ENCODE results near the gene SSBP4.
A peak's percentile ranks its signal among the peaks of the same experiment; 100 is the strongest.

Gene SSBP4

DNA sequence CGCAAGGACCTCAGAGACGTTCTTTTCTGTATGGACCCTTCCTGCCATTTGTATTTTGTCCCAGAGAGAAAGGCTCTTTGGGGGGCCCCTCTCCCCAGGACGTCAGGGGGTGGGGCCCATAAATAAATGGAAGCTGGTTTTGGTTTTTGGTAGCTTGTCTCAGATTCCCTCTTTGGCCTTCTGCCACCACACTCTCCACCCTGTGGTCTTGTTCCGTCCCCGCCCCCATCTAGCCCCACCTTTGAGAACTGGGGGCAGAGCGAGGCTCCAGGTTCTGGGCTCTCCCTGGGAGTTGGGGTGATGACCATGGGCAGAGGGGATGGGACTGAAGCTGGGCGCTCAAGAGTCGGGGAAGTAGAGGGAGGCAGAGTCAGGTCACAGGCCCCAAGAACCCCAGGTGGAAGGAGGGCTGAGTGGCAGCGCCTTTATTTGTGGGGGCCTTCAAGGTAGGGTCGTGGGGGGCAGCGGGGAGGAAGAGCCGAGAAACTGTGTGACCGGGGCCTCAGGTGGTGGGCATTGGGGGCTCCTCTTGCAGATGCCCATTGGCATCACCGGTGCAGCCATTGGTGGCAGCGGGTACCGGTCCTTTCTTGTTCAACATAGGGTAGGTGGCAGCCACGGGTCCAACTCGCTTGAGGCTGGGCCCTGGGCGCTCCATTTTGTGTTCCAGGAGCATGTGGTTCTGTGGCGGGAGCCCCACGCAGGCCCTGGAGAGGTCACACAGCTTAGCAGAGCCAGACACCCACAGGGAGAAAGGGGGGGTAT is 15.4 kb downstream of the SSBP4 start:
- no peak for DNase-seq

GRCh38 chr19:18435178-18435841 is 16.1 kb downstream of the SSBP4 start:
- DNase-seq: no peak

- DNase-seq: no peak
Measured at GRCh38 chr19:18435842-18436670, 16.9 kb downstream of the SSBP4 start.

DNA sequence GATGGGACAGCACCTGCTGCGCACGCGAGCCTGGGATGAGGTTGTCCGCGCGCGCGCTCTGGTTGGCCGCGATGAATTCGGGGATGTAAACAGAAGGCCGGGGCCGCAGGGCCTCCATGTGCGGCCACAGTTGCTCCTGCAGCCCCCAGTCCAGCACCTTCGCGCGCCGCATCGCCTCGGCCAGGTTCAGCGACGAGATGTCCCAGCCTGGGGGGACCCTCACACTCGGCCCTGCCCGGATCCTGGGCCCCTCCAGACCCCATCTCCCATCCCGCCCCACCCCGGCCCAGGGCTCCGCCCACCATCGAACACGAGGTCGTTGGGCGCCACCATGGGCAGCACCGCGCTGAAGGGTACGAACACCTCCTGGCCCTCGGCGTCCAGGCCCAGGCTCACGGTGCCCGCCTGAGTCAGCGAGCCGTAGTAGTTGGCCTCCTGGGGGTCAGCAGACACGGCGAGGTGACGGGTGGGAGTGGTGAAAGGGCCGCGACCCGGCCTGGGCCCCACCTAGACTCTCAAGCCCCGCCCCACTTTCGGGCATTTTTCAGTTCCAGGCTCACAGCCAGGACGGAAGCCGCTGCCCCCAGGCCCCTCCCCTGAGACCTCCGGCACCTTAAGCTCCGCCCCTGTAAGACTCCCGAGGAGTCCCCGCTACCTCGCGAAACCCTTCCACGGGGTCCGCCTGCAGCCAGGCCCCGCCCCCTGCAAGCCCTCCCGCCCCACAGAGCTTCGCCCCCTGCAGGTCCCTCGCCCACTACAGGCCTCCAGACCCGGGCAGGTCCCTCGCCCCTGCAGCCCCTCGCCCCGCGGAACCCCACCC is 17.7 kb downstream of the SSBP4 start:
- peak; percentile 32 for DNase-seq

- no peak for DNase-seq
Measured at GRCh38 chr19:18437491-18438330, 18.5 kb downstream of the SSBP4 start, which contains the start of gene ISYNA1. Gene ISYNA1 (minus strand): TSS chr19:18438133. CDS start chr19:18437979, 154 bp downstream.

DNA sequence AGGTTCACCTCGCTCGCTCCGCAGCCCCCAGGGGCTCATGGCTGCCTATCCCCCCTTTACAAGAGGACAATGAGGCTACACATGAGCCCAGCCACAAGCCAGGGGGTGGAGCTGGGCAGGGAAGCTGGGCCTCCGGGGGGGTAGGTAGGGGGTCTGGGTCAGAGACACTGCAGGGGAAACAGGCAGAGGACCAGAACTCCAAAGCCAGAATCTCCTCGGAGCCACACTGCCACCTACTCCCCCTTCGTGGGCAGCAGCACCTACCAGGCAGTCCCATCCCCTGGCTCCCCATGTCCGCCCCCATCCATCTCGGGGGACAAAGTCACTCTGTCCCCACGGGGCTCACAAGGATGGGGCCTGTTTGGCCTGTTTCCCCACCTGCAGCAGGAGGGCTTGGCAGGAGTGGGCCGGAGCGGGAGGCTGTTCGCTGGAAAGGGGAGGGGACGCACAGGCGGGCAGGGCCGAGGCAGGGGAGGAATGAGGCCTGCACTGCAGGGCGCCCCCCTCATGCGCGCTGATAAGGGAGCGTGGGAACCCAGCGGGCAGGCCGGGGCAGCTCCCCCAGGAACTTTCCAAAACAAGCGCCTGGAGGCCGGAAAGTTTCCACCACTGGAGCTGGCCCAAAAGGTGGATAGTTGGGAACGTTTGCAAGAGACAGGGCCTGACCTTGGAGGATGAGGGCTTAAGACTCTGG is 19.3 kb downstream of the SSBP4 start:
- DNase-seq: no peak

DNA sequence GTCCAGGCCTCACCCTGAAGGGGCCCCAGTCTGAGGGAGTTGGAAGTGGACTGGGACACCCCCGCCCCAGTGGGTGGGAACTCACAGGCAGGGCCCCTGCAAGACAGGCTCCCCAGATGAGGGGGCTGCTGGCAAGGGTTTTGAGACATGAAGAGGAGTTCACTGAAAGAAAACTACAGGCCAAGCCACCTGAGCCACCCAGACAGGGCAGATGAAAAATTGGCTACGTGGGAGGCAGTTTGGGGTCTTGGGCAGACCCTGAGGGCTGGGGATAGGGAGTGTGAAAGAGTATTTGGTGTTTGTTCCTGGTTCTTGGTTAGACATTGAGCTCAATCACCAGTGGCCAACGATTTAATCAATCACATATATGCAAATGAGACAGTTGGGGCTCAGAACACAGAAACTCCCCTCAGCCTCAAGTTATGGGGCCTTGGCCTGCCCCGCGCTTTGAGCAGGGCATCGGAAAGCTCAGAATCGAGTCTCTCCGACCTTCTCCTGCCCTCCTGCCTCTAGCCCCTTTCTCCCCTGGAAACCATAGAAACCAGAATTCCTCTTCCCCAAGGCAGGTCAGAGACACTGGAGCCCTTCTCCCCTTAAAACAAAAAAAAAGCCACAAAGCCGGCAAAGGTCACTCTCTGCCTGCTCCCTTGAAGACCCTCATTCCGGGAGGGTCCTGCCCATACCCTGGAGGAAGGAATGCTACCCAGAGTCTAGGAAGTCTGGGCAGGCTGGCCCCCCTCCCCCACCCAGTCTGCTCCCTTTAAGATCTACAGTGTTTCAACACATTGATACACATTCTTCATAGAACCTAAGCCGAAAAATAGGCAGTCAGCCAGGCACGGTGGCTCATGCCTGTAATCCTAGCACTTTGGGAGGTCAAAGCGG is 20.1 kb downstream of the SSBP4 start:
- no peak for DNase-seq

- no peak for DNase-seq
Measured at GRCh38 chr19:18439910-18440237, 20.7 kb downstream of the SSBP4 start.

GRCh38 chr19:18440415-18440877 is 21.2 kb downstream of the SSBP4 start:
- no peak for DNase-seq

DNA sequence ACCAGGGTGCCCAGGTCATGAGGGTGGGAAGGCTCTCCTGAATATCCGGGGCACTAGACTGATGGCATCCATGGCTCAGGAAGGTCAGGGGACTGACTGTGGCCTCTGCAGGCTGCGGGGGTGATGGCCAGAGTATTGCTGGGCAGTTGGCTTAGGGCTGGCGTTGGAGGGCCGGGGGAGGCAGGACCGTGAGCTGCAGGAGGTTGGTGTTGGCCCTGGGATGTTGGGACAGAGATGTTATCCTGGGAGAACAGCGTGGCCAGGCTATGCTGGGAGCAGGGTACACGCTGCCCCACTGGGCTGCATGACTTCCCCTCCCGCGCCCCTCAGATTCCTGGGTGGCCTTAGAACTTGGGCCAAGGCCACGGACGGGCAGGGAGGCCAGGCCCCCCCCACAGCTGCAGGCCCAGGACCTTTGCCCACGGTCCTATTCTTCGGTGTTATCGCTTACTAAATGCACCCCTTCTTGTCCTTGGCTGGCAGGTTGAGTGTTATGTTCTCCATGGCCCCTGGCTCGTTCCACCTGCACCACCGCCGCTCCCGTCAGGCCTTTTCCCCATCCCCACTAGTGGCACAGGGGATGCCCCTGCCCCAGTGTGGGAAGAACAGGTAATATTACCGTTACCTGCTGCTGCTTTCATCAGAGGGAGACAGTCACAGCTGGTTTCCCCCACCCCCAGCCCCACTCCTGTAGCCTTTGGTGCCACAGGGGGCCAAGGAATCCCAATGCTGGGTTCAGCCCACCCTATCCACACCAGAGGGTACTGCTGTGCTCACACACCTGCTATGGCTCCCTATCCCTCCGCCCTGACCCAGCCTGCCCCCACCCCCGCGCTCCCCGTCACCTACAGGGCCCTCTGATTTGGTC is 22.0 kb downstream of the SSBP4 start:
- no peak for DNase-seq

- no peak for DNase-seq
Measured at GRCh38 chr19:18441804-18442788, 22.9 kb downstream of the SSBP4 start.

DNA sequence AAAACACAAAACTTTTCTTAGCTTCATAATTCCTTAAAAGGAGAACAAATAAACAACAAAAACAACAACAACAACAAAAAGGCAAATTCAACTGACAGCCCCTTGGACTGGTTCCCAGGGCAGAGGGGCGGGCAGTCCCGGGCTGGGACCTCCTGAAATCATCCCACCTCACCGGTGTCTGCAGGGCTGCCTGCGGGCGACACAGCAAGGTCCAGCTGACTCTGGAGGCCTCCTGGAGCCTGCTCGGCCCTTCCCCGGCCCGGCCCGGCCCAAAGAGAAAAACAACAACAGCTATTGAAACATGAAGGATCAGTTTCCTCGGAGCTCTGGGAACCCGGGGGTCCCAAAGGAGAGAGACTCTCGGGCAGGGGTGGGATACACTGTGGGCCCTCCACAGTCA is 23.7 kb downstream of the SSBP4 start:
- no peak for DNase-seq

- no peak for DNase-seq
Measured at GRCh38 chr19:18443406-18443805, 24.2 kb downstream of the SSBP4 start.

- no peak for DNase-seq
Measured at GRCh38 chr19:18443831-18444230, 24.6 kb downstream of the SSBP4 start.

- DNase-seq: no peak
Measured at GRCh38 chr19:18444513-18444912, 25.3 kb downstream of the SSBP4 start.

GRCh38 chr19:18445262-18445948 is 26.2 kb downstream of the SSBP4 start:
- no peak for DNase-seq
